Measurements from ENCODE around the gene PEMT. TPM values are rescaled to one million over a fixed set of nuclear protein-coding genes. Genes with fewer than 3 reads are reported as not detected.

The PEMT gene
- total RNA-seq, 2 donors from 2014 or later = 27.8 to 37.7 TPM

DNA sequence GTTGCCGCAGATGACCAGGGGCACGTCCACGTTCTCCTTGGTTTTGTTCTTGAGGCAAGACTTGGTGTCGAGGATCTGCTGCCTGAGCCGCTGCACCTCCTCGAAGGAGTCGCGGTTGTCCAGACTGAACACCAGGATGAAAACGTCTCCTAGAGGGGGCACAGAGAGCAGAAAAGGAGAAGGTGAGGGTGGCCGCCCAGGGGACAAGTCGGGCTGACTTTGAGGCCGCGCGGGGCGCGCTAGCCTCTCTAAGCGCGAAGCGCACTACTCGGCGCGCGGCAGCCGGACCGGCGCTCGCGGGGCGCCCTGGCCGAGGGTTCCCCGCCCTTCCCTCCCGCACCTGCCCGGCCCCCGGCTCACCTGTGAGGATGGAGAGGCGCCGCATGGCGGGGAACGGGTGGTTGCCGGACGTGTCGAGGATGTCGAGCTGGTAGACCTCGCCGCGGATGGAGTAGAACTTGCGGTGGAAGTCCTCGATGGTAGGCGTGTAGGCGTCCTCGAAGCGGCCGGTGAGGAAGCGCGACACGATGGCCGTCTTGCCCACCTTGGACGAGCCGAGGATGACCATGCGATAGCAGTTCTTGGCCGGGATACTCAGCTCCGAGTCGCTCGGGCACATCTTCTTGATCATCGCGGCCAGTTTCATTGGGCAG is 95.8 kb downstream of the PEMT start:
- TF ChIP-seq CTCF (IDR thresholded peaks at IDR 0.05) = no peak
- H3K4me1 ChIP-seq = peaks cover 0 to 48% of the 10 kb centered on the region in 2 donors
- no peaks in the 10 kb centered on the region for H3K27me3 ChIP-seq
- no peaks in the 10 kb centered on the region for H3K9me3 ChIP-seq
- H3K4me3 ChIP-seq = peak overlapping the region; percentile 69 to 81
- H3K27ac ChIP-seq = peak overlapping the region; percentile 95 to 96
- peak; percentile 60 for DNase-seq (ENCODE audit: low spot score)
- H3K36me3 ChIP-seq = peaks cover 20% of the 10 kb centered on the region

DNA sequence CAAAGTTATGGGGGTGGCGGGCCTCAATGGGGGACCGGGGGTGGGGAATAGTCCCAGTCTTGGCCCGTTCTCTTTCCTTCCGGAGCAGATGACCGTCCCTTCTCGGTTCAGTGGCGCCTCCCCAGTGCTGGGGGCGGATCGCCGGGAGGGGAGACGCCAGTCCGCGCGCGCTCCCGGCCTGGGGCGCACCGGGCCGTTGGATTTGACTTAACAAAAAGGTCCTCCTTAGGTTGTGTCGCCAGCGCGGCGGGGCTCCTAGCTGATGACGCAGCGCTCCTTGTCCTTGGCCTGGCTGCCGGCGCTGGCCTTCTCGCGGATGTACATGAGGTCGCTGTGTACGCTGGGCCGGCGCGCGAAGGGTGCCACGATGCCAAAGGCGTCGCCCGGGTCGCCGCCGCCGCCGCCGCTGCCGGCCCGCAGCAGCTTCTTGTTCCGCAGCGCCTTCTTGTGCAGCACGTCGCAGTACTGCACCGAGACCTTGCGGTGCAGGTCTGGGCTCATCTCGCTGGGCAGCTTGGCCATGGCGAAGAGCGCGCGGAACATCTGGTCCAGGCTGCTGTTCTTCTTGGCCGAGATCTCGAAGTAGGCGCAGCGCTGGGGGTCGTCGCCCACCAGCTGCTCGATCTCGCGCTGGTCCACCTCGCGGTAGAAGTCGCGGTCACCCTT is 96.5 kb downstream of the PEMT start:
- H3K4me1 ChIP-seq = peaks cover 0 to 48% of the 10 kb centered on the region in 2 donors
- peaks cover 20% of the 10 kb centered on the region for H3K36me3 ChIP-seq
- H3K9me3 ChIP-seq = no peaks in the 10 kb centered on the region
- peak overlapping the region; percentile 95 to 96 for H3K27ac ChIP-seq
- H3K4me3 ChIP-seq = peak overlapping the region; percentile 69 to 81
- H3K27me3 ChIP-seq = no peaks in the 10 kb centered on the region
- DNase-seq (ENCODE audit: low spot score) = peak; percentile 75
- no peak for TF ChIP-seq CTCF (IDR thresholded peaks at IDR 0.05)

DNA sequence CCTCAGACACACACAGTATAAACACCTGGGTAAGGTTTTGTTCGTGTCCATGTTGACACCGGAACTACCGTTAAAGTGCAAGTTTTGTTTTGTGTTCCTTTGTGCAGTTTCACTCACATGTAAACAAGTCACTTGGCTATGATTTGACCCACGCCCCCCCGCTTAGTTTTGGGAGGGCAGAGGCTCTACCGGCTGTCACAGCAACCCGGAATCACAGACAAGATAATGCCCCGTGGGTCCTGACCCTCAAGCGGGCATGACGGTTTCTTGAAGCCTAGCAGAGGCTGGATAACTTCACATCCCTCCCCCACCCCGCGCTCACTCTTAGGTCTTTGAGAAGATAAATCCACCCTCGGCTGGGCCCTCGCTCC is 97.0 kb downstream of the PEMT start:
- no peak for TF ChIP-seq CTCF (IDR thresholded peaks at IDR 0.05)
- Histone ChIP-seq H3K9me3 (no peaks in the 10 kb centered on the region), H3K4me1 (peaks cover 0 to 48% of the 10 kb centered on the region in 2 donors), H3K36me3 (peaks cover 20% of the 10 kb centered on the region), H3K4me3 (peak overlapping the region; percentile 69 to 81), H3K27me3 (no peaks in the 10 kb centered on the region), H3K27ac (peak overlapping the region; percentile 95 to 96)
- DNase-seq (ENCODE audit: low spot score) = no peak

DNA sequence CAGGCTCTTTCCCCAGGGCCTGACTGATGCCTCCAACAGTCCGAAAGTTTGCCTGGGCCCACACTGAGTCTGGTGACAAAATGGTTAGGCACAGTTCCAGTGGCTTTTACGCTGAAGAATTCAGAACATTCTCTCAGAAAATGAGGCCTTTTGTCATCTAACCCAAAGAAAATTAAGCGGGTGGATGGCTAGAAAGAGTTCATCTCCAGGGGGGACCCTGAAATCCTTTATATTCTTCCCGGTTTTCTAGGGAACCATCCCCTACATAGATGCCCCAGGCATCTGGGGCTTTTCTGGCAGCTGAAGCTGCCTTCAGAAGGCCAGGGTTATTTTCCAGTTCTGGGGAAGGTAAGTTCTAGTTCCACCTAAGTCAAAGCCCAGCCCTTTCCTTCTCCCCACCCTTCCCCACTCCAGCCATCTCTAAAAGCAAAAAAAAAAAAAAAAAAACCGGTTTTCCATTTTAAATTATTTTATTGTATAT is 97.5 kb downstream of the PEMT start:
- peaks cover 20% of the 10 kb centered on the region for H3K36me3 ChIP-seq
- H3K9me3 ChIP-seq = no peaks in the 10 kb centered on the region
- no peak for DNase-seq (ENCODE audit: low spot score)
- no peak for TF ChIP-seq CTCF (IDR thresholded peaks at IDR 0.05)
- H3K4me1 ChIP-seq = peaks cover 0 to 48% of the 10 kb centered on the region in 2 donors
- peak overlapping the region; percentile 69 to 81 for H3K4me3 ChIP-seq
- H3K27me3 ChIP-seq = no peaks in the 10 kb centered on the region
- H3K27ac ChIP-seq = peak overlapping the region; percentile 95 to 96

- Histone ChIP-seq H3K27ac (peak overlapping the region; percentile 95 to 96), H3K36me3 (peaks cover 23% of the 10 kb centered on the region), H3K4me1 (peaks cover 0 to 48% of the 10 kb centered on the region in 2 donors), H3K4me3 (peak overlapping the region; percentile 15 to 69), H3K9me3 (no peaks in the 10 kb centered on the region), H3K27me3 (no peaks in the 10 kb centered on the region)
- no peak for DNase-seq (ENCODE audit: low spot score)
- no peak for TF ChIP-seq CTCF (IDR thresholded peaks at IDR 0.05)
Measured at GRCh38 chr17:17493249-17493985, 98.1 kb downstream of the PEMT start.

Data from right atrium auricular region (tissue), 2 donors.